Duodenal mucosa (tissue), 2 donors: Measurements from ENCODE around the gene CRYBG1.

Experiments used
- H3K27ac ChIP-seq: one replicate; pipeline ENCODE4 v1.7.0; 2013; ENCODE audit warnings: low read depth, low read length
- H3K27me3 ChIP-seq, 2 donors: one replicate each; pipeline ENCODE4 v1.7.0; 2013; ENCODE audit warnings: low read length in 2 of 2, control low read depth in 1 of 2; ENCODE audit not compliant: insufficient read depth in 2 of 2, control insufficient read depth in 1 of 2
- H3K36me3 ChIP-seq, 2 donors: one replicate each; pipeline ENCODE4 v1.7.0; 2013; ENCODE audit warnings: low read length in 2 of 2, control low read depth in 1 of 2; ENCODE audit not compliant: insufficient read depth in 2 of 2, control insufficient read depth in 1 of 2
- H3K4me1 ChIP-seq, 2 donors: one replicate each; pipeline ENCODE4 v1.7.0; 2013; ENCODE audit warnings: low read length in 2 of 2, control low read depth in 1 of 2; ENCODE audit not compliant: insufficient read depth in 2 of 2, control insufficient read depth in 1 of 2
- H3K4me3 ChIP-seq, 2 donors: one replicate each; pipeline ENCODE4 v1.7.0; 2013; ENCODE audit warnings: low read length in 2 of 2, low read depth in 1 of 2
- H3K9ac ChIP-seq, 2 donors: one replicate each; pipeline ENCODE4 v1.7.0; 2013; ENCODE audit warnings: low read length in 2 of 2, low read depth in 1 of 2
- H3K9me3 ChIP-seq, 2 donors: one replicate each; pipeline ENCODE4 v1.7.0; 2013; ENCODE audit warnings: low read length in 2 of 2, control low read depth in 1 of 2; ENCODE audit not compliant: control insufficient read depth in 1 of 2

The CRYBG1 gene

GRCh38 chr6:106360410-106360988 is at the start of gene CRYBG1:
Gene CRYBG1, plus strand, starts transcription at chr6:106360717. Its CDS starts 192 bp downstream, at chr6:106360909.
- Histone ChIP-seq H3K9ac (peak within 1 kb of the TSS; percentile 41 to 45), H3K4me1 (peaks cover 10 to 13% of the 10 kb centered on the region in 2 donors), H3K27me3 (peaks cover 3 to 5% of the 10 kb centered on the region in 2 donors), H3K4me3 (peak within 1 kb of the TSS; percentile 68 to 77), H3K27ac (no peak within 1 kb of the TSS), H3K36me3 (no peaks in the 10 kb centered on the region), H3K9me3 (no peaks in the 10 kb centered on the region)

- H3K4me1 ChIP-seq = peaks cover 7 to 8% of the 10 kb centered on the region in 2 donors
- H3K9me3 ChIP-seq = no peaks in the 10 kb centered on the region
- no peak overlapping the region for H3K4me3 ChIP-seq
- H3K9ac ChIP-seq = no peak overlapping the region
- peaks cover 9 to 11% of the 10 kb centered on the region in 2 donors for H3K36me3 ChIP-seq
- H3K27me3 ChIP-seq = no peaks in the 10 kb centered on the region
- no peak overlapping the region for H3K27ac ChIP-seq
Measured at GRCh38 chr6:106315765-106316374, 44.6 kb upstream of the CRYBG1 start.

- Histone ChIP-seq H3K36me3 (peaks cover 7 to 11% of the 10 kb centered on the region in 2 donors), H3K9ac (no peak overlapping the region), H3K9me3 (no peaks in the 10 kb centered on the region), H3K4me1 (peaks cover 7 to 8% of the 10 kb centered on the region in 2 donors), H3K4me3 (no peak overlapping the region), H3K27ac (no peak overlapping the region), H3K27me3 (no peaks in the 10 kb centered on the region)
Measured at GRCh38 chr6:106316375-106316766, 44.1 kb upstream of the CRYBG1 start.

GRCh38 chr6:106318061-106318460 is 42.5 kb upstream of the CRYBG1 start:
- no peak overlapping the region for H3K4me3 ChIP-seq
- H3K27me3 ChIP-seq = no peaks in the 10 kb centered on the region
- no peak overlapping the region for H3K9ac ChIP-seq
- H3K36me3 ChIP-seq = peaks cover 6 to 11% of the 10 kb centered on the region in 2 donors
- H3K9me3 ChIP-seq = no peaks in the 10 kb centered on the region
- no peak overlapping the region for H3K27ac ChIP-seq
- peaks cover 2 to 4% of the 10 kb centered on the region in 2 donors for H3K4me1 ChIP-seq

- H3K9me3 ChIP-seq = no peaks in the 10 kb centered on the region
- no peak overlapping the region for H3K27ac ChIP-seq
- no peak overlapping the region for H3K4me3 ChIP-seq
- no peaks in the 10 kb centered on the region for H3K27me3 ChIP-seq
- no peak overlapping the region for H3K9ac ChIP-seq
- H3K4me1 ChIP-seq = peaks cover 4 to 6% of the 10 kb centered on the region in 2 donors
- peaks cover 6 to 11% of the 10 kb centered on the region in 2 donors for H3K36me3 ChIP-seq
Measured at GRCh38 chr6:106318851-106319250, 41.7 kb upstream of the CRYBG1 start.

- H3K27ac ChIP-seq = no peak overlapping the region
- H3K4me3 ChIP-seq = no peak overlapping the region
- H3K27me3 ChIP-seq = no peaks in the 10 kb centered on the region
- peaks cover 16 to 17% of the 10 kb centered on the region in 2 donors for H3K4me1 ChIP-seq
- H3K36me3 ChIP-seq = no peaks in the 10 kb centered on the region
- no peak overlapping the region for H3K9ac ChIP-seq
- H3K9me3 ChIP-seq = no peaks in the 10 kb centered on the region
Measured at GRCh38 chr6:106321940-106322339, 38.6 kb upstream of the CRYBG1 start.

GRCh38 chr6:106324726-106325335 is 35.7 kb upstream of the CRYBG1 start:
- Histone ChIP-seq H3K36me3 (no peaks in the 10 kb centered on the region), H3K27me3 (peaks cover 5 to 6% of the 10 kb centered on the region in 2 donors), H3K4me3 (peak overlapping the region; percentile 91), H3K4me1 (peaks cover 16 to 17% of the 10 kb centered on the region in 2 donors), H3K9ac (peak overlapping the region; percentile 85 to 94), H3K27ac (peak overlapping the region; percentile 97), H3K9me3 (no peaks in the 10 kb centered on the region)

GRCh38 chr6:106325336-106326178 is 35.0 kb upstream of the CRYBG1 start, which contains the start of gene ATG5:
Gene ATG5, minus strand, starts transcription at chr6:106325760. Its CDS starts 9,552 bp downstream, at chr6:106316208.
- H3K27ac ChIP-seq = peak within 1 kb of the TSS; percentile 97
- no peaks in the 10 kb centered on the region for H3K36me3 ChIP-seq
- H3K27me3 ChIP-seq = peaks cover 9% of the 10 kb centered on the region in 2 donors
- peak within 1 kb of the TSS; percentile 85 to 94 for H3K9ac ChIP-seq
- H3K4me1 ChIP-seq = peaks cover 16 to 17% of the 10 kb centered on the region in 2 donors
- H3K9me3 ChIP-seq = no peaks in the 10 kb centered on the region
- H3K4me3 ChIP-seq = peak within 1 kb of the TSS; percentile 91

GRCh38 chr6:106334646-106335448 is 25.7 kb upstream of the CRYBG1 start:
- no peaks in the 10 kb centered on the region for H3K9me3 ChIP-seq
- H3K4me1 ChIP-seq = no peaks in the 10 kb centered on the region
- H3K27ac ChIP-seq = no peak overlapping the region
- no peak overlapping the region for H3K9ac ChIP-seq
- H3K4me3 ChIP-seq = no peak overlapping the region
- no peaks in the 10 kb centered on the region for H3K36me3 ChIP-seq
- H3K27me3 ChIP-seq = peaks cover 3 to 6% of the 10 kb centered on the region in 2 donors
